Hypothalamus (tissue), 51 donors: Measurements from ENCODE around the gene SLC2A13.

Experiments
- DNase-seq, 51 donors: peaks; one replicate each; lab custom pipeline; 2025; lab: John Stamatoyannopoulos, UW

The SLC2A13 gene

DNA sequence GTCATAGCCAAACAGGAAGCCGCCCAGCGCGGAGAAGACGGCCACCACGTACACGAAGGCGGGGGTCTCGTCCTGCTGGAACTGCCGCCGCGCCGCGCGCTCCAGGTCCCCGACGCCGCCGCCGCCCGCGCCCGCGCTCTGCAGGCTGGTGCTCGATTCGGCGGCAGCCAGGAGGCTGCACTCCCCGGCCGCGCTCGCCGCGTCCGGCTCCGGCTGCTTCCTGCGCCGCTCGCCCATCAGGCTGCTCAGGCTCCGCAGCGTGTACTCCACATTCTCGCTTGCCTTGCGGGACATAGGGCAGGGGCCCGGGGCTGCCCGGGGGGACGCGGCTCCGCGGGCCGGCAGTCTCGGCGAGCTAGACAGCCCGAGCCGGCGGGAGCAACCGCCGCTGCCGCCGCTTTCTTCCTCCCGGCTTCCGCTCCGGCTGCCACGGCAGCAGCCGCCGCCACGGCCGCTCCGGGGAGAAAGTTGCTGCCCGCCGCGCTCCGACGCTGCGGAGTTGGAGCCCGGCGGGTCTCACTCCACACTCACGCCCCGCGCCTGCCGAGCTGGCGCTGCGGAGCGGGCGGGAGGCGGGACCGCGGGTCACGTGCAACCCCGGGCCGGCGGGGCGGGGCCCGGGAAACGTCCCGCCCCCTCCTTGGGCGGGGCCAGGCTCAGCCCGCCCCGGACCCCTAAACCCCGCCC lies at the start of gene SLC2A13:
Gene SLC2A13 (minus strand): TSS at position 567 of the 687 bp plus-strand sequence. CDS start 273 bp downstream, at position 294.
- peak in 47 of 51 donors; percentile 21 to 83 (median 61) for DNase-seq

DNA sequence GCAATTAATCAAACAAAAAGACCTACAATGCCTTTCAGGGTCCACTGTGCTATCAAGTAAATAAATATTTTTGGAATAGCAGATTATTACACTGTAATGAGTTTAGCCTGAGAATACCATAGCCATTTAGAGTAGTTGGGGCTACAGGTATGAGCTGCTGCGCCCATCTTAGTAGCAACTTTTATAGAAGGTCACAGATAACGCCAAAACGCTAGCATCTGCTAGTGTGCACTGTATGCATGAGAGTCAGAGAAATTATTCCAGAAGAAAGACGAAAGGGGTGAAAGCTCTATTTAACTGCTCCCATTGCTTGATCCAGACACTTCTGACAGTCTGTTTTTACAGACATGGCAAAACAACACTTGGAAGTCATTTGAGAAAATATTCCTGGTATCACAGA lies 48.5 kb upstream of the SLC2A13 start:
- DNase-seq, result no peak

DNA sequence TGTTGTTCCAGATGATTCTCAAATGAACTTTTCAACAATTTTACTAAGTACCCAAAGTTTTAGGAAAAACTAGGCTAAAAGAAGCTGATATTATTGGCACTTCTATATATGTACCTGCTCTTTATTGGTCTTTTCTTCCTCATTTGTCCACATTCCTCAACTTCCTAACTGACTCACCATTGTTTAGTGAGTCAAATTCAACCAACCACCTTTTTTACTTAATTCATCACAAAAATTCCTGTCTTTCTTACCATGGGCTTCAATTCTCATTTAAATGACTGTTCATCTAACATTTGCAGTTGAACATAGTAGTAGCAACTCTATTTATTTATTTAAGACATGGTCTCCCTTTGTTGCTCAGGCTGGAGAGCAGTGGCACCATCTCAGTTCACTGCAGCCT lies 47.6 kb upstream of the SLC2A13 start:
- no peak for DNase-seq

DNA sequence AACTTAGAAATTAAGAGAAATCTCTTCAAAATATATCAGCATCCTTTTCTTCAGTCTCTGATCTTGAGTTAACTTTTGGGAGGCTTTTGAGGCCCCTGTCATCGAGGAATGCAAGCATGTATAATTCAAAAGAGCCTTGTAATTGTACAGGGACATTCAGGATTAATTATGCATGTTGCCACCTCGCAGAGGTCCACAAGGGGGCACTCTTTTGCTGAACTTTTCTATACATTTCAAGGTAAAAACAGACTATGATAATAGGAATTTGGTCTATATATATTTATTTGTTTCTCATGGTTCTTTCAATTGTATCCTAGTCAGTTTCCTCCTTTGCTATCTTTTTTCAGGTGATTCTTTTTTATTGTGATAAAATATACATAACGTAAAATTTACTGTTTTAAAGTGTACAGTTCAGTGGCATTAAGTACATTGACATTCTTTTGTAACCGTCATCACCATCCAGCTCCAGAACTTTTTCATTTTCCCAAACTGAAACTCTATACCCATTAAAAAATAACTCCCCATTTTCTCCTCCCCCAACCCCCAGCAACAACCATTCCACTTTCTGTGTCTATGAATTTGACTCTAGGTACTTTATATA lies 47.0 kb upstream of the SLC2A13 start:
- peak in 13 of 51 donors; percentile 0 to 42 (median 11) for DNase-seq

DNA sequence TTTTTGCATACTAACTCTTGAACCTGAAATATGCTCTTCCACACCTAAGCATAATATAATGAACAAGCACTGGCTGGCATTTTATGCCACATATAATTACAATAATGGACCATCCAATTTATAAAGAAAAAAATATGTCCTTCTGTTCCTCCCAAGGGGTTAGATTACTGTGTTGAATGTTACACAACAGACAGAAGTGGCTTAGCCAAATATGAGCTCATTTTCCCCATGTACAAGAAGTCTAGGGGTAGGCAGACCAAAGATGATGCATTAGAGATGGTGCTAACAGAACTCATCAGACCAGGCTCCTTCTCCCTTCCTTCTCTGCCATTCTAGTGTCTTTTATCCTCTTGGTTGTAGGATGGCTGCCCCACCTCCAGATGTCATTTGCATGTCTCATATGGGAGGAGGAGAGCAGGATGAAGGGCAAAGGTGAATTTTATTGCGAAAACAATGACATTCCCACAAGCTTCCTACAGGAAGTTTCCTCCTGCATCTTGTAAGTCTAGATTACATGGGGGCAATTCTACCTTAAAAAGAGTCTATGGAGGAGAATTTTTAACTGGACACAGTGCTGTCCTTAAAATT lies 43.9 kb upstream of the SLC2A13 start:
- DNase-seq, result no peak

DNA sequence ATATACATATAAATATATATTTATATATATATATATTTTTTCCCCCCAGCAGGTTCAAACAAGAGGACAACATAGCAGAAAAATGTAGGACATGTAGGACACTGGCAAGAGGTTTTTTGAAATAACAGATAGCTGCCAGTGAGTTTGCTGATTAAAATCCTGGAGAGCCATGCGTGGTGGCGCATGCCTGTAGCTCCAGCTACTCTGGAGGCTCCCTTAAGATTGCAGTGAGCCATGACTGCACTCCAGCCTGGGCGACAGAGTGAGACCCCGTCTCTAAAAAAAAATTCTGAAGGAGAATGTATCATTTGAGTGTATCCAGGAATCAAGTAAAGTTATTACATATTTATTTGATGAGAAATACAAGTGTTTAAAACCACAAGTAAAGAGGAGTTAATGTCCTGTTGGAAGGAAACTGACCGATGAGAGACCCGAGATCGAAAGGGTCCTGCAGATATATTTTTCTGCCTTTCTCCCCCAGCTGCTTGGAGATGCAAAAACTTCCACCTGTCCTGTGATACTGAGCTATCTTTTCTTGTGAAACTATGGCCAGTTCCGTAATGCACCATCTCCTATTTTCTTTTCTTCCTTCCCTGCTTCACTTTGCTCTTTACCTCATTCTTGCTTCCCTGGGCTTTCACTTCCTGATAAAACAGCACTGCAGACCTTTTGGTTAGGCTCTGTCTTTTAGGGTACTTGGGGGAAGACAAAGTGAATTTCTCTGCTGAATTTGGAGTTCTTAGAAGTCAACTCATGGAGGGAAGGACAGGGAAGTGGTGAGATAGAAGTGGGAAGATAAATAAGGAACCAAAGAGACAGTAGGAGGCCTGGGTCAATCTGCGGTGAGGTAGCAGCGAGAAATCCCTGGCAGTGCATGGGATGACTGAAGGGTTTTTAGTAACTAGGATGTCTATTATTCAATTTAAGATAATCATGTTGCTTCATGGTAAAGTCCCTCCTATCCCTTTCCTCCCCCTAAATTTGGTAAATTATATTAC lies 41.2 kb upstream of the SLC2A13 start:
- DNase-seq, result no peak

DNA sequence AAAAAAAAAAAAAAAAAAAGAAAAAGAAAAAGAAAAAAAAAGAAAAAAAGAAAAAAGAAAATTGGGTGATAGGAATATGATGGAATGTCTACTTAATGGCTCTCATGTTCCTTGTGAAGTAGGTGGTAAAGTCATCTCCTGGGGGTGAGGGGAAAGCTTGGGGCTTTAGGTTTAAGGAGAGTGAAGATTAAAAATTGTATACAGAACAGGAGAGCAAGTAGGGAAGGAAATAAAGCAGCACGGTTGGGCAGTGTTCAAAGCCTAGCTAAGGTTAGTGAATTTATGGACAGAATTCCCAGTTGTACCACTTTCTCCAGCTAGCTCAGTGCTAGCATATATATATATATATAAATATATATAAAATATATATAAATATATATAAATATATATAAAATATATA lies 40.0 kb upstream of the SLC2A13 start:
- no peak for DNase-seq

DNA sequence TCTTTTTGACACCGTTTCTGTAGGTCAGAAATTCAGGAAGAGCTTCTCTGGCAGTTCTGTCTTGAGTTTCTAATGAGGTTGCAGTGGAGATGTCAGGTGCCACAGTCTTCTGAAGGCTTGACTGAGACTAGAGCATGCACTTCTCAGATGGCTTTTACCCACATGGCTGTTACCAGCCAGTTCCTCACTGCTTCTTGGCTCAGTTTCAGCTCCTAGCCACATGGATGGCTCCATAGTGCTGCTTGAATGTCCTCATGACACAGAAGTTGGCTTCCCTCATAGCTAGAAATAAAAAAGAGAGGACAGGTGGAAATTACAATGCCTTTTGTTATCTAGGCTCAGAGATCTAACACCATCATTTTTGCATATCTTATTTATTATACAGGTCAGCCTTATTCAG lies 38.1 kb upstream of the SLC2A13 start:
- peak in 4 of 51 donors; percentile 4 to 9 (median 8) for DNase-seq

DNA sequence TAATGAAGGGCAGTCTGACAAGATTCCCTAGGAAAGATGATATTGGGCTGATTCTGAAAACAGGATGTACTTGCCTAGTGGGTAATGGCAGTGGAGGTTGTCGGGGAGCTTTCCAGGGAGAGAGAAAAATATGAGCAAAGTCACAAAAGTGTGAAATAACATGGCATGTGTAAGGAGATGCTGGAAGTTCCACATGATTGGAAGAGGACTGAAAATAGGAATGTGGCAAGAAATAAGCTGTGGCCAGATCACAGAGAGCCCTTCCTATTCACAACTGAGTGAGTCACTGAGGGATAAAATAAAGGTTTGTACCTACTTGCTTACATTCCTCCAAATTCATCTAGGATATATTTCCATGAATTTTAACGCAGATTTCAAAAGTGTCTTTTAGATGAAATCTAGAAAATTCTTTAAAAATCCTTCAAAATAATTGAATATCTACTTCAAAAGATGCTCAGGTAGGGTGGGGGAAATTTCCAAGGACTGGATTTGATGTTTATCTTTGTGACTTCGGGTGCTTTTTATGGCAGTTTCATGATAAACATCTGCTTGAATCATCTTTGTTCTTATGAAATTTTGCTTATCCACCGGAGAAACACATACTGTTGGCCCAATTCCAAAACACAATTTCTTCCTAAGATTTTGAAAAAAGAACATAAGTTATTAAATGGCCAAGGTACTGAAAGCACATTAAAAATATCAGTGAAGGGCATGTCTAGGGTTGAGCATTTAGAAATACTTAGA lies 36.3 kb upstream of the SLC2A13 start:
- no peak for DNase-seq

DNA sequence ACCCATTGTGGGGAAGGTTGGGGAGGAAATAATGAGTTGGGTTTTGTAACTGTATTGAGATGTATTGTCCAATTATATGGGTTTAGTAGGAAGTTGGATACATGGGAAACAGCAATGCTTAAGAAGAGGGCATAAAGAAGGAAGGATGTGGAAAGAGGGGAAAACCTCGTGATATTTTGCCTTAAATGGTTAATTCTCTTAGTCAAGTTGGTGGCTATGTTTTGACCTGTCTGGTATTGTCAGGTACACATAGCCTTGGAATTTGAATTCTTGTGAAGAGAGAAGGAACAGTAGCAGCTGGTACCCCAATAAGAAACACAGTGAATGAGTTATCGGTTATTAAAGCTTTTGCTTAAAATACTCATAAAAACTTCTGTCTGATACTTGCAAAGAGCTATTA lies 32.6 kb upstream of the SLC2A13 start:
- DNase-seq, result no peak

DNA sequence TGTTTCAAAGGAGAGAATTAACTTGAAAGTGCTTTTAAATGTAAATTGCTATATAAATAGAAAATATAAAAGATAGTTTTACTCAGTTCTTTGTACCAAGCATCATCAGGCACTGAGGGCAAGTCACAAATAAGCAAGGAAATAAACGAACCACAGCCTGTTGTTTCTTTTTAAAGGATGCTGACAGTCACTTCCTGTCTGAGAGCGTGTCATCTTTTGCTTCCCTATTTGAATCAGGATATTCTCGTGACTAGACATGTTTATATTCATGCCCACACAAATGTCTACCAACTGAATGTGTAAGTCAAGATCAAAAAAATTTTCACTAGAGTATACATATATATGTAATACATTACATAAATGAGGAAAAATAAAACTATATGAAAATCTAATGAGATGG lies 31.4 kb upstream of the SLC2A13 start:
- DNase-seq, result peak in 1 of 51 donors; percentile 5

DNA sequence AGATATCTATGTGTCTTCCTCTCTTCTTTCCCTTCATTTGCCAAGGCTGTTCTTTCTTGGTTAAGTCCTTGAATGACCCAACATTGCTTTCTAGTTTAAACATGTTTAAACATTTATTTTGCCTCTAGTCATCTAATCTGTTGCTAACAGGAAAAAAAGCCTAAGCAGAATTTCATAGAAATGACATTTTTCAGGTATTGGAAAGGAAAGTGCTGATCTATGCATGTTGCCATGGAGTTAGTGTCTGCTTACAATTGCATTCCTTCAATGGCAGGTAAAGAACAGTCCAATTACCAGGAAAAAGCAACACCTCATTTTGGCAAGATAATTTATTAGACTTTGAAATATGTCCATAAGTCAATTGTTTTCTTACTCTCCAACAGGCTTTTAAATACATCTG lies 21.5 kb upstream of the SLC2A13 start:
- DNase-seq, result no peak

DNA sequence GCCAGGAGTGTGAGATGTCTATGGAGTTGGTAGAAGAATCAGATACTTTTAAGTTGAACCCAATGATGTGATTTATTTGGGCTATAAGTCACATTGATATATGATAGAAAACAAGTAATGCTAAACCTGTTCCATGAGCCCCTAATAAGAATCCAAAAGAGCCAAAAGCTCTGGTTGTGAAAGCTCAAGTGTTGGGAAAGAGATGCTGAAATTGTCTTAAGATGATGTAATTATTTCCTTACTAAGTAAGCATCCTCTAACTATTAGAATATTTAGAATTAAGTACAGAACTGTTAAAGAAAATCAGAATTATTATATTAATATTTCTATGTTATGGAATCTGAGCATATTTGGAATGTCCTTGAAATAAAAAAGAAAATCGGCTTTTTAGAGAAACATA lies 17.6 kb upstream of the SLC2A13 start:
- no peak for DNase-seq

DNA sequence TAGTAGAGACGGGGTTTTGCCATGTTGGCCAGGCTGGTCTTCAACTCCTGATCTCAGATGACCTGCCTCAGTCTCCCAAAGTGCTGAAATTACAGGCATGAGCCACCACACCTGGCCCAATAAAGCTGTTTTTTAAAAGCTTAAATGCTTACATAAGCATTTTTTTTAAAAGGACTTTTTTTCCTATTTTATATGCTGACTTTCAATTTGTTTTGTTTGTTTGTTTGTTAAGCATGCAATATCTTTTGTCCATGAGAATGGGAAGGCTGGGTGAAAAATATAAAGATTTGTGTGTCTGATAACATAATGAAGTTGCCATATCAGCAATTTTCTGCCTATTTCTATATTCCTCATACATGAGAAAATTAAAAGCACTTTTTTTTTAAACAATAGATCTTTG lies 17.0 kb upstream of the SLC2A13 start:
- no peak for DNase-seq

DNA sequence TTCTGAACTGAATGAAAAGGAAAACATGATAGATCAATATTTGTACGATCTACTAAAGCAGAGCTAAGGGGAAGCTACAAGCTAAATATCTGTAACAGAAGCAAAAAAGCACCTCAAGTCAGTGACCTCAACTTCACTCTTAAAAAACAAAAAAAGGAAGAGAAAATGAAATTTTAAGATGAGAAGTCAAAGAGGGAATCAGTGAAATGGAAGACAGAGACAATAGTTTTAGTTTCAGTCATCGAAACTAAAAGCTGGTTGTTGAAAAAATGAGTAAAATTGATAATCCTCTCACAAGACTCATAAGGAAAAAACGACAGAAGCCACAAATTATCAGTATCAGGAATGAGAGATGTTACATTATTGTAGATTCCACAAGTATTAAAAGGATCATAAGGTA lies 11.9 kb upstream of the SLC2A13 start:
- no peak for DNase-seq

DNA sequence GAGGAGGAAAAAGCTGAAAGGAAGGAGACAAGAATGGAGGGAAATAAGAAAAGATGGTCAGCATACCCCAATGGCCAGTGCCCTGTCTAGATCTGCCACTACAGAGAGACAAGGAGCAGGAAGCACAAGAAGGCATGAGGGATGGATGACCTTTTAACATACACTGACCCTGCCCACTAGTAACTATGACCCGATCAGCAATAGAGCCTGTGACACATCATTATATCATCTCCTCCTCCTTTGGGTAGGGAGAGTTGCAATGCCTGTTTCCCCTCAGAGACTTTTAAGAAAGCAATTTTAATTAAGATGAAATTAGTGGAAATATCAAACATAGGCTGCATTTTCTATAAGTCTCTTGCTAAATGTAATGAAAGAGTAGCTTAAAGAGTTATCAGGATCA lies 4.7 kb upstream of the SLC2A13 start:
- no peak for DNase-seq

DNA sequence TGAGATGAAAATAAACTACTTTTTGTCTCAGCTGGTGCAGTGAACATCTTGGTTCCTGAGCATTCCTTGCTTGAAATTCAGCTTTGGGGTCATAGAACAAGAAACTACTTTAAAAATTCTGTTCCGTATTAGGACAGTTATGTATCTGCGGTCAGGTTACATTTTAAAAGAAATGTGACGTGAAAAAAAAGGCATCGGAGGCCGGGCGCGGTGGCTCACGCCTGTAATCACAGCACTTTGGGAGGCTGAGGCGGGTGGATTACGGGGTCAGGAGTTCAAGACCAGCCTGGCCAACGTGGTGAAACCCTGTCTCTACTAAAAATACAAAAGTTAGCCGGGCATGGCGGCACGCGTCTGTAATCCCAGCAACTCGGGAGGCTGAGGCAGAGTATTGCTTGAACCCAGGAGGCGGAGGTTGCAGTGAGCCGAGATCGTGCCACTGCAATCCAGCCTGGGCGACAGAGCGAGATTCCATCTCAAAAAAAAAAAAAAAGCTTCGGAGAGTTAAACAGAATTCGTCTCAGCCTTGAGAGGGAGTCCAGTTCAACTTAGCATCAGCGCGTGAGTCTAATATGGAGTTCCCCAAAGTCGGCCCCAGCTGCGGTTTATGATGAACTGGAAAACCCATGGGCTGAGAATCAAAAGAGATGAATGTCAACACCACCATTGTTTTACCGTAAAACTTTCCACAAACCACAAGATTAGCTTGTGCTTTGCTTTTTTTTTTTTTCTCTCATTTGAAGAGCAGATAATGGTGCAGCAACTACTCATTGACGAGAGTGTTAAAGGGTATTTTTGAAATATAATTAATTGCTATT lies 2.1 kb upstream of the SLC2A13 start:
- no peak for DNase-seq

DNA sequence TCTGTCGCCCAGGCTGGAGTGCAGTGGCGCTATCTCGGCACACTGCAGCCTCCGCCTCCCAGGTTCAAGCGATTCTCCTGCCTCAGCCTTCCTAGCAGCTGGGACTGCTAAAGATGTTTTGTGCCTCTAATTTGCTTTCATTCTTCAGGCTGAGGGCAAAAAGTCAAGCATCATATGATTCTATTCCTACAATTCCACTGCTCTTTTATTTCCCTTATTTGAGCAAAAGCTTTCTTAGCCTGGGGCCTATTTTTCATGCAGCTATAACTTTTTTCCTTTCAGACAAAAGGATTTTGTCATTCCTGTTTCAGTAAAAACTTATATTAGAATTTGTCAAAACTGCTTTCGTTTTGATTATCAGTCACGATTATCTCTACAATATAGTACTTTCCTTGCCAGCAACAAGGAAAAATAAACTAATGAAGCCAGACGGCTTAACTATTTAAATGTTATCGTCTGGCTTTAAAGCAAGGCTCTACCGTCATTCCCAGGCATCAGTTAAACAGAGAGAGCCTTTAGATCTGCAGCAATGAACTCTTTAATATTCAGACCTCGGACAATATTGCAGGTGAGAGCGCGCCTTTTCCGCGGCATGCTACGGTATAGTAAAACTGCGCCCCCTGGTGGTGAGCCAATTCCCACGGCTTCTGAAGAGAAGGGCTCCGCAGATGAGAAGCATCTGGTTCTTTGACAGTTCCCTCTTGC lies 1.4 kb upstream of the SLC2A13 start:
- DNase-seq, result peak in 49 of 51 donors; percentile 3 to 91 (median 59)

DNA sequence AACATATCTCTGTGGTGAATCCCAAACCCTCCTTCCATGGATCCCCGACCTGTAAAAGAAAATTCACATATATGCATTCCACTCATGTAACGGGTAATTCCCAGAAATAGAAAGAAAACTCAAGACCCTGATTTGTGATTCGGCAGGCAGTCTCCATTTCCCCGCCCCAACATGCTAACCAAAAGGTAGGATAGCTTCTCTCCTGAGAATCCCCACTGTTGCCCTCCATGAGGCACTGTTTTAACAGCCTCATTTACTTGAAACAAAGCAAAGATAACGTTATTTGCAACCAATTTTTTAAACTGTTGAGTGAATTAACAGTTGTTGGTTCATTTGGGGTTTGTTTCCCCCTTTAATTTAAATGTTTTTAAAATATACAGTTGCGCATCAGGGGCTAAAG lies 774 bp upstream of the SLC2A13 start:
- DNase-seq, result peak in 1 of 51 donors; percentile 20
